Neuronal stem cell (in vitro differentiated cells): ENCODE data around the gene XIRP1.

ENCODE experiments used
- DNase-seq: peaks from one replicate; pipeline ENCODE4 v3.0.0-alpha.2; 2013; ENCODE audit warnings: low spot score
- H2AFZ ChIP-seq: one replicate; pipeline ENCODE4 v1.6.1; 2013; ENCODE audit warnings: mild to moderate bottlenecking, low read length, inconsistent platforms
- H2AK5ac ChIP-seq: 2 replicates; pipeline ENCODE4 v1.6.1; 2013; ENCODE audit warnings: low read depth, mild to moderate bottlenecking, inconsistent platforms, low read length, moderate library complexity, mixed read lengths
- H2BK120ac ChIP-seq: 2 replicates; pipeline ENCODE4 v1.6.1; 2013; ENCODE audit warnings: low read depth, mild to moderate bottlenecking, inconsistent platforms, low read length, moderate library complexity, mixed read lengths
- H2BK12ac ChIP-seq: one replicate; pipeline ENCODE4 v1.6.1; 2013; ENCODE audit warnings: low read length, inconsistent platforms
- H2BK15ac ChIP-seq: 2 replicates; pipeline ENCODE4 v1.6.1; 2013; ENCODE audit warnings: mild to moderate bottlenecking, low read length, inconsistent platforms, mixed read lengths
- H2BK5ac ChIP-seq: one replicate; pipeline ENCODE4 v1.6.1; 2013; ENCODE audit warnings: inconsistent platforms, mild to moderate bottlenecking, low read length, moderate library complexity
- H3K14ac ChIP-seq: one replicate; pipeline ENCODE4 v1.6.1; 2013; ENCODE audit warnings: low read length, inconsistent platforms
- H3K18ac ChIP-seq: 2 replicates; pipeline ENCODE4 v1.6.1; 2013; ENCODE audit warnings: low read length, inconsistent platforms
- H3K23ac ChIP-seq: 2 replicates; pipeline ENCODE4 v1.6.1; 2013; ENCODE audit warnings: low read depth, mild to moderate bottlenecking, mixed read lengths, low read length, inconsistent platforms; ENCODE audit not compliant: poor library complexity
- H3K27ac ChIP-seq: replicated peaks from 3 replicates; pipeline ENCODE4 v1.5.1; 2013; ENCODE audit warnings: low read length, inconsistent platforms
- H3K27me3 ChIP-seq, 3 experiments: 2 replicates each; pipeline ENCODE4 v1.6.1; 2013; ENCODE audit warnings: low read length in 3 of 3, mild to moderate bottlenecking in 2 of 3, inconsistent platforms in 1 of 3, low read depth in 1 of 3, mixed read lengths in 1 of 3, moderate library complexity in 1 of 3; ENCODE audit not compliant: control insufficient read depth in 3 of 3, insufficient read depth in 3 of 3
- H3K36me3 ChIP-seq, 2 donors: replicated peaks in 1 of 2; 2 replicates each; pipeline ENCODE4 v1.6.1; 2013; ENCODE audit warnings: low read length in 2 of 2; ENCODE audit not compliant: control insufficient read depth in 2 of 2, insufficient read depth in 2 of 2
- H3K4ac ChIP-seq: 2 replicates; pipeline ENCODE4 v1.6.1; 2013; ENCODE audit warnings: inconsistent platforms, mild to moderate bottlenecking, low read length, moderate library complexity
- H3K4me1 ChIP-seq, 2 donors: 1 replicate in 1 of 2; 2 replicates in 1 of 2; pipeline ENCODE4 v1.6.1; 2013; ENCODE audit warnings: low read length in 2 of 2, low read depth in 1 of 2; ENCODE audit not compliant: control insufficient read depth in 2 of 2, insufficient read depth in 1 of 2
- H3K4me2 ChIP-seq: one replicate; pipeline ENCODE4 v1.6.1; 2013; ENCODE audit warnings: mild to moderate bottlenecking, low read length, inconsistent platforms; ENCODE audit not compliant: insufficient read depth, poor library complexity, severe bottlenecking
- H3K4me3 ChIP-seq, 2 donors: 2 replicates each; pipeline ENCODE4 v1.5.1; 2013; ENCODE audit warnings: low read length in 2 of 2, mild to moderate bottlenecking in 2 of 2, inconsistent platforms in 1 of 2, moderate library complexity in 1 of 2
- H3K79me1 ChIP-seq: one replicate; pipeline ENCODE4 v1.6.1; 2013; ENCODE audit warnings: low read depth, mild to moderate bottlenecking, inconsistent platforms, low read length, moderate library complexity
- H3K9ac ChIP-seq: one replicate; pipeline ENCODE4 v1.6.1; 2013; ENCODE audit warnings: mild to moderate bottlenecking, low read depth, low read length, inconsistent platforms; ENCODE audit not compliant: poor library complexity
- H3K9me3 ChIP-seq, 2 donors: replicated peaks in 1 of 2; 2 replicates each; pipeline versions ENCODE3 to v1.6.1; 2013; ENCODE audit warnings: low read length in 2 of 2, mild to moderate bottlenecking in 2 of 2, inconsistent platforms in 1 of 2, low read depth in 1 of 2, mixed read lengths in 1 of 2, moderate library complexity in 1 of 2; ENCODE audit not compliant: control insufficient read depth in 2 of 2, insufficient read depth in 1 of 2
- H4K8ac ChIP-seq: one replicate; pipeline ENCODE4 v1.6.1; 2013; ENCODE audit warnings: low read depth, mild to moderate bottlenecking, inconsistent platforms, low read length, moderate library complexity
- H4K91ac ChIP-seq: one replicate; pipeline ENCODE4 v1.6.1; 2013; ENCODE audit warnings: low read length, low read depth, mild to moderate bottlenecking, inconsistent platforms; ENCODE audit not compliant: poor library complexity
- WGBS, 2 donors: extraction: QIAGEN DNeasy Blood & Tissue Kit; methylation state at CpG; one replicate each; pipeline ENCODE4 v1.1.7; 2013; ENCODE audit warnings: missing lambda C conversion rate in 2 of 2, mixed read lengths in 1 of 2; ENCODE audit not compliant: insufficient read length in 2 of 2, insufficient replicate concordance in 1 of 2; ENCODE audit errors: extremely low coverage in 2 of 2; 5-methylcytosine and 5-hydroxymethylcytosine counted together

XIRP1 gene

GRCh38 chr3:39226106-39226741 is 33.8 kb upstream of the XIRP1 start:
- Histone ChIP-seq H2BK120ac (no peak overlapping the region), H2BK5ac (no peak overlapping the region), H3K9me3 (no peaks in the 10 kb centered on the region), H2BK15ac (no peak overlapping the region), H3K36me3 (no peaks in the 10 kb centered on the region), H3K4ac (no peak overlapping the region), H3K27ac (no peak overlapping the region), H4K8ac (no peak overlapping the region), H3K9ac (no peak overlapping the region), H4K91ac (no peak overlapping the region), H3K4me1 (no peaks in the 10 kb centered on the region), H3K14ac (no peak overlapping the region), H3K18ac (no peak overlapping the region), H3K27me3 (no peaks in the 10 kb centered on the region), H2BK12ac (no peak overlapping the region), H3K4me3 (no peak overlapping the region), H2AK5ac (no peak overlapping the region), H2AFZ (no peak overlapping the region), H3K4me2 (no peak overlapping the region), H3K23ac (no peak overlapping the region), H3K79me1 (no peaks in the 10 kb centered on the region)
- DNase-seq, result no peak
- WGBS, 2 donors, result no CpG with 5 or more reads among the region's 3 CpGs

- H4K91ac ChIP-seq, result no peak overlapping the region
- no peak overlapping the region for H3K4me2 ChIP-seq
- no peaks in the 10 kb centered on the region for H3K36me3 ChIP-seq
- no CpG with 5 or more reads among the region's 2 CpGs for WGBS, 2 donors
- H2BK120ac ChIP-seq, result no peak overlapping the region
- no peak for DNase-seq
- H2BK12ac ChIP-seq, result no peak overlapping the region
- H2BK15ac ChIP-seq, result no peak overlapping the region
- no peak overlapping the region for H2AFZ ChIP-seq
- no peaks in the 10 kb centered on the region for H3K4me1 ChIP-seq
- H4K8ac ChIP-seq, result no peak overlapping the region
- H3K4me3 ChIP-seq, result no peak overlapping the region
- no peak overlapping the region for H2AK5ac ChIP-seq
- H3K79me1 ChIP-seq, result no peaks in the 10 kb centered on the region
- no peak overlapping the region for H3K9ac ChIP-seq
- H3K9me3 ChIP-seq, result no peaks in the 10 kb centered on the region
- H3K4ac ChIP-seq, result no peak overlapping the region
- H3K27me3 ChIP-seq, result no peaks in the 10 kb centered on the region
- no peak overlapping the region for H3K18ac ChIP-seq
- H2BK5ac ChIP-seq, result no peak overlapping the region
- H3K14ac ChIP-seq, result no peak overlapping the region
- no peak overlapping the region for H3K27ac ChIP-seq
- no peak overlapping the region for H3K23ac ChIP-seq
These were observed 31.9 kb upstream of the XIRP1 start for GRCh38 chr3:39224288-39224687.

GRCh38 chr3:39222939-39223338 is 30.5 kb upstream of the XIRP1 start:
- Histone ChIP-seq H4K8ac (no peak overlapping the region), H3K27ac (no peak overlapping the region), H3K4ac (no peak overlapping the region), H3K18ac (no peak overlapping the region), H2BK15ac (no peak overlapping the region), H3K4me2 (no peak overlapping the region), H3K14ac (no peak overlapping the region), H2AFZ (no peak overlapping the region), H3K27me3 (peaks cover 0 to 5% (median 0%) of the 10 kb centered on the region in 3 experiments), H2BK5ac (no peak overlapping the region), H3K79me1 (no peaks in the 10 kb centered on the region), H2BK120ac (no peak overlapping the region), H3K9me3 (no peaks in the 10 kb centered on the region), H3K4me3 (no peak overlapping the region), H3K23ac (no peak overlapping the region), H3K4me1 (no peaks in the 10 kb centered on the region), H3K9ac (no peak overlapping the region), H2AK5ac (no peak overlapping the region), H3K36me3 (no peaks in the 10 kb centered on the region), H4K91ac (no peak overlapping the region), H2BK12ac (no peak overlapping the region)
- no peak for DNase-seq
- no CpG with 5 or more reads among the region's 2 CpGs for WGBS, 2 donors

- no peak overlapping the region for H2AFZ ChIP-seq
- no CpG with 5 or more reads among the region's 1 CpG for WGBS, 2 donors
- no peaks in the 10 kb centered on the region for H3K9me3 ChIP-seq
- H3K14ac ChIP-seq, result no peak overlapping the region
- H3K4ac ChIP-seq, result no peak overlapping the region
- H2AK5ac ChIP-seq, result no peak overlapping the region
- H3K4me2 ChIP-seq, result no peak overlapping the region
- H3K9ac ChIP-seq, result no peak overlapping the region
- no peak overlapping the region for H3K18ac ChIP-seq
- H2BK12ac ChIP-seq, result no peak overlapping the region
- H4K8ac ChIP-seq, result no peak overlapping the region
- H2BK120ac ChIP-seq, result no peak overlapping the region
- H3K36me3 ChIP-seq, result no peaks in the 10 kb centered on the region
- no peaks in the 10 kb centered on the region for H3K79me1 ChIP-seq
- no peak overlapping the region for H3K27ac ChIP-seq
- H2BK5ac ChIP-seq, result no peak overlapping the region
- no peak overlapping the region for H4K91ac ChIP-seq
- H3K23ac ChIP-seq, result no peak overlapping the region
- H3K4me3 ChIP-seq, result no peak overlapping the region
- no peak for DNase-seq
- H3K4me1 ChIP-seq, result no peaks in the 10 kb centered on the region
- H2BK15ac ChIP-seq, result no peak overlapping the region
- peaks cover 0 to 5% (median 0%) of the 10 kb centered on the region in 3 experiments for H3K27me3 ChIP-seq
These were observed 30.1 kb upstream of the XIRP1 start for GRCh38 chr3:39222462-39222861.
